Stimulated activated CD4-positive, alpha-beta T cell treated with anti-CD3 and anti-CD28 coated beads, Interleukin-12 subunit alpha, Interleukin-12 subunit beta, amount 100 ng/mL, for 48 hours (primary cell): ENCODE measurements around the gene ARHGEF17.

Source experiments
- DNase-seq, 3 donors: peaks; one replicate each; pipeline ENCODE4 v3.0.0-alpha.2; 2020; ENCODE audit warnings: low read depth in 2 of 3, low spot score in 1 of 3

Gene ARHGEF17

GRCh38 chr11:73403541-73403940 is 95.5 kb downstream of the ARHGEF17 start:
- DNase-seq, result no peak

- DNase-seq, result no peak
Measured at GRCh38 chr11:73404048-73404447, 96.0 kb downstream of the ARHGEF17 start.

- DNase-seq, result no peak
Measured at GRCh38 chr11:73404506-73405145, 96.5 kb downstream of the ARHGEF17 start.

DNA sequence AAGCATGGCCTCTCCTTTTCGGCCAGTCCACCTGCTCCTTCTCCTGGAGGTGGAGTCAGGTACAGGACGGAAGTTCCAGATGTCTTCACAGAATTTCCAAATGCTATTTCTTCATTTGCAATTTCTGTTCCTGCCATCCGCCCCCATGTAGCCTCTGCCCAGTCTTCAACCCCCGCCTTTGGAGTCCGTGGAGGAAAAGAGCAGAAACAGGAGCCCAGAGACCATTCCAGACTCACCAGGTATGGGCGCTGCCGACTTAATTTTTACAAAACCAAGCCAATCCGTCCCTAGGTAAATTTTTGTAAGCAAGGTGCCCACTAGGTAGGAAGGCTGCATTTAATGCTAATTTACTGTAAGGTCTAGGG is 97.1 kb downstream of the ARHGEF17 start:
- no peak for DNase-seq

DNA sequence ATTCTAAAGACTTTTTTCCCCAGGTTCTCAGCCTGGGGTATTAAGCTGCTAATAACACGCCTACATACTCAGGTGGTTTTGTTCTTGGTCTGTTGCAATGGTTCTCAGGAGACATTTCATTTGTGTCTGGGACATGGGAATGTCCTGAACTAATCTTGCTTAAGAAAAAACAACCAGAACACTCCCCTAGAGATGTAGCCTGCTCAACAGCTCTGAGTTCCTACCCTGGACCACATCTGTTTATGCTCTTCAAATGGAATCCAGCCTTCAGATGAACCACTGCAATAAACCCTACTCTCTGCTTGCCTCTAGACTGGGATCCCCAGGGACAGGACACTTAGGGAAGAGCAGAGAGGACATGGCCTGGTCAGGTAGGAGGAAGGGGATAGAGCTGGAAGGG is 98.1 kb downstream of the ARHGEF17 start:
- DNase-seq, result no peak

GRCh38 chr11:73406619-73407018 is 98.5 kb downstream of the ARHGEF17 start:
- no peak for DNase-seq

- no peak for DNase-seq
Measured at GRCh38 chr11:73409431-73409830, 101.4 kb downstream of the ARHGEF17 start.

DNA sequence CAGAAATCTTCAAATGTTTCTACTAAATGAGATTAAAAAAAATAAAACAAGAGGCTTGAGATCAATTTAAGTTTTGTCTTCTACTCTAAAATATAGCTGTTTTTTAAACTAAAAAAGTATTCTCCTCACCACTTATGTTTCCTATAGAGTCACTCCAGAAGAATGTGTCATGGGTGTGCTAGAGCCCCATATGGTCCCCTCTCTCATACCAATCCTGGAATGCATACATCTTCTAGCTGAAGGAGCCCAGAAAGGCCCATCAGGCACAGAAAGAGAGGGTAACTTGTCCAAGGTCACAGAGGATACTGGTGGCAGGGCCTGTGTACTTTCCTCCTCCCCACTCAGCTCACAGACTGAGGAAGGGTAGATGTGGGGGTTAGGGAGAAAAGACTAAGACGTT is 102.6 kb downstream of the ARHGEF17 start:
- no peak for DNase-seq

- no peak for DNase-seq
Measured at GRCh38 chr11:73411031-73411430, 103.0 kb downstream of the ARHGEF17 start.

- no peak for DNase-seq
Measured at GRCh38 chr11:73412308-73412707, 104.2 kb downstream of the ARHGEF17 start.

- no peak for DNase-seq
Measured at GRCh38 chr11:73413256-73413655, 105.2 kb downstream of the ARHGEF17 start.

DNA sequence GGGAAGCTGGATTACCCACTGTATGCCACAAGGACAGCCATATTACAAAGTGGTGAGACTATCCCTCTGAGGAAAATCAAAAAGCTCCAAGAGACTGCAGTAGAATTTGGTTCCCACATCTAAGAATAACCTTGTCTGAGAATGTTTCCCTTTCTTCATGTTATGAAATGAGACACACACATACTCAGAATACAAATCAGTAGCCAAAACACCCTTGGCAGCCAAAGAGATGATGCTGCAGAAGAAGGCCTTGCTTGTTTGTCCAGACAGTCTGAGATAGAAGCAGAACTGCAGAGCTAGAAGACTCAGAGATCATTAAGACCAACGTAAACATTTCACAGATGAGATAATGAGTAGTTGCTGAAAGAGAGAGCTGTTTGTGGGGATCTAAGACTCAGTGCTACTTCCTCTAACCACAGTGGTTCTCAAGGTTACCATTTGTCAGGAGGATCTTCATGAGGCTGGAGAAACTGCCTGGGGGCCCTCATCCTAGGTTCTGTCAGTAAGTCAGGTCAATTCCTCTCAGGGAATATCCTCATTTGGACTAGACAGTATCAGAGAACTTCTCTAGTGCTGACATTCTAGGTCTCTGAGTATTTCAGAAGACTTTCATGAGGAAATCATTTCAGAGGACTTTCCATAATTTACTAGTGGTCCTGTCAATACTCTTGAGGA is 107.0 kb downstream of the ARHGEF17 start:
- no peak for DNase-seq

DNA sequence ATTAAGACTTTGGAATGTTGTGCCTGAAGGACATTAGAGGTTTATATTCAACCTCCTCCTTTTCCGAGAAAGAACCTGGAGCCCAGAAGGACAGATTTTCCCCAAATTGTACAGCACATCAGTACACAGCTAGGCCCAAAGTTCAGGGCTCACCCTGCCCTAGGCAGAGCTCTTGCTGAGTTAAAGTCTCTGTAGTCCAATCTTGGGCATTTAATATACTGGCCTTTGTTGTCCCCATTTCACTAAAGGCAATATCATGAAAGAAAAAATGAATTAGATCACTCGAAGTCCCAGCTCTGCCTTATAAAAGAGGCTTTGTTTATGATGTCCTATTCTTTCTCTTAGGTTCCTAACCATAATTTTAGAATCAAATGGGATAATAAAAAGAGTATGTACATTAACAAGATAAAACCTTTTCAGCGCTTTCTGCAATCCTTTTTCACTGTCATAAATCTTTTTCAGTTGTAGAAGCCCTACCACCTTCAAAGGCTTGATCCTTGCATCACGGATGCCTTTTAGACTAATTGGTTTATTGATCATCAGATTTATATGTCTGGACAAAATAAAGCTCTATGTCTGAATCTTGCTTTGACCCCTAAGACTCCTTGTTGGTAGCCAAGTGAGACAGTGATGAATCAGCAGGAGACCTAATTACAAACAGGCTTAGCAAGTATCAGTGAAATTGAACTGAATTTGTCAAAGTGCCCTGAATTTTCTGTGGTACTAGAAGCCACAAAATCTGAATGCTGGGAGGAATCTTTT is 108.0 kb downstream of the ARHGEF17 start:
- no peak for DNase-seq

GRCh38 chr11:73416786-73417185 is 108.7 kb downstream of the ARHGEF17 start:
- no peak for DNase-seq
